Gastrocnemius medialis (tissue), 4 donors: ENCODE data around the gene DEF6. TPM values are rescaled to one million over a fixed set of nuclear protein-coding genes. Genes with fewer than 3 reads are reported as not detected.
"Not testable (repeated sequence)": the region's sequence is repeated elsewhere in the genome, so short reads cannot be mapped to it uniquely, and the experiment has no call there.

ENCODE experiments used
- ATAC-seq, 2 donors: fragments of 150-250 bp; one replicate each; pipeline ENCODE4 v1.9.1; 2016
- DNase-seq, 2 donors: peaks; one replicate each; pipeline ENCODE4 v3.0.0-alpha.2; 2019
- H3K27ac ChIP-seq, 4 donors: fragments of 200-600 bp; sonication (generic); 1 replicate in 1 of 4; 2 replicates in 3 of 4; pipeline ENCODE4 v1.5.1; 2016 to 2018; ENCODE audit warnings: mild to moderate bottlenecking in 2 of 4, moderate library complexity in 1 of 4
- H3K27me3 ChIP-seq, 3 donors: fragments of 200-600 bp; sonication (generic) in 2 of 3; 1 replicate in 1 of 3; 2 replicates in 2 of 3; pipeline versions ENCODE4 v1.5.1 to v1.6.0; 2016 to 2019; ENCODE audit warnings: mild to moderate bottlenecking in 1 of 3, moderate library complexity in 1 of 3
- H3K36me3 ChIP-seq, 2 donors: fragments of 200-600 bp; sonication (generic) in 1 of 2; one replicate each; pipeline ENCODE4 v1.5.1; 2017 to 2018
- H3K4me1 ChIP-seq, 2 donors: fragments of 200-600 bp; sonication (generic) in 1 of 2; one replicate each; pipeline ENCODE4 v1.5.1; 2016 to 2017; ENCODE audit warnings: mild to moderate bottlenecking in 2 of 2
- H3K4me3 ChIP-seq, 4 donors: fragments of 200-600 bp; sonication (generic) in 3 of 4; 1 replicate in 1 of 4; 2 replicates in 3 of 4; pipeline ENCODE4 v1.5.1; 2016 to 2019; ENCODE audit warnings: mild to moderate bottlenecking in 2 of 4
- H3K9me3 ChIP-seq, 3 donors: fragments of 200-600 bp; sonication (generic) in 2 of 3; 1 replicate in 1 of 3; 2 replicates in 2 of 3; pipeline ENCODE4 v1.5.1; 2016 to 2019
- POLR2A ChIP-seq, 2 donors: fragments of 450-650 bp; IDR thresholded peaks; one replicate each; pipeline ENCODE4 v1.6.1; 2017; ENCODE audit warnings: antibody characterized with exemption in 2 of 2, mild to moderate bottlenecking in 2 of 2, moderate library complexity in 2 of 2
- in situ Hi-C, 4 donors: fragments of 200-750 bp; cut with MboI; loops; one replicate each; pipeline versions ENCODE4 v1.15.0 to v1.8.0; 2017; ENCODE audit warnings: low sequenced_read_pairs in 4 of 4
- intact Hi-C: fragments of 100-400 bp; cut with DNase I; formaldehyde crosslinking; loops from one replicate; pipeline ENCODE4 v1.15.1; 2023; ENCODE audit warnings: low total_unique reads
- total RNA-seq, 4 donors: library from RNA; depleted of rRNA; stranded (reverse); fragments of >200 nt; gene quantifications; one replicate each; pipeline versions ENCODE4 v1.1.0 to v1.2.3, GENCODE V29; 2016
- TF ChIP-seq, protein P1 (sequence below), 5 experiments: fragments of 450-650 bp in 3 of 5; fragments of 200-600 bp in 2 of 5; sonication (generic) in 2 of 5; IDR thresholded peaks in 4 of 5; conservative IDR thresholded peaks in 1 of 5; 1 replicate in 4 of 5; 2 replicates in 1 of 5; pipeline ENCODE4 v1.5.1; 2016 to 2019; ENCODE audit warnings: antibody characterized with exemption in 5 of 5, mild to moderate bottlenecking in 3 of 5, moderate library complexity in 3 of 5

The DEF6 gene
- total RNA-seq, 4 donors from 2014 or later: 0.15 to 2.9 (median 0.68) TPM

DNA sequence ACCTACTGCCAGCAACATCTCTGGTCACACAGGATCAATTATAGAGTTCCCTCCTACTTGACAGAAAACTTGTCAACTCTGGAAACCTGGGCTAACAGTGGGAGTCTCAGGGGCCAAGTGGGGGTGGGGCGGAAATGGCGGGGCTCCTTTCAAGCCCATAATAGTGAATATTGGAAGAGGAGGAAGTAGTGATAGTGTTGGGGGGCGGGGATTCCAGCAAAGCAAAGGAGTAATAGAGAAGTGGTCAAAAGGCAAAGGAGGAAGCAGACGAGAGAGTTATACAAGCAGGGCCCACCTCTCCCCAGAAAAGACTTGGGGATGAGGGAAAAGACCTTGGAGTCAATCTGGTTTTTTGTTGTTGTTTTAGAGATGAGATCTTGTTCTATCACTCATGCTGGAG lies 2.1 kb downstream of the DEF6 start:
- Histone ChIP-seq H3K27ac (no peak overlapping the region), H3K4me3 (no peak overlapping the region), H3K36me3 (peaks cover 0 to 9% of the 10 kb centered on the region in 2 donors), H3K9me3 (no peaks in the 10 kb centered on the region), H3K4me1 (peaks cover 17 to 19% of the 10 kb centered on the region in 2 donors), H3K27me3 (no peaks in the 10 kb centered on the region)
- no peak for DNase-seq
- in situ Hi-C loops (no loop called here), intact Hi-C loops (no loop called here)
- ATAC-seq: no peak
- TF ChIP-seq, protein P1, sequence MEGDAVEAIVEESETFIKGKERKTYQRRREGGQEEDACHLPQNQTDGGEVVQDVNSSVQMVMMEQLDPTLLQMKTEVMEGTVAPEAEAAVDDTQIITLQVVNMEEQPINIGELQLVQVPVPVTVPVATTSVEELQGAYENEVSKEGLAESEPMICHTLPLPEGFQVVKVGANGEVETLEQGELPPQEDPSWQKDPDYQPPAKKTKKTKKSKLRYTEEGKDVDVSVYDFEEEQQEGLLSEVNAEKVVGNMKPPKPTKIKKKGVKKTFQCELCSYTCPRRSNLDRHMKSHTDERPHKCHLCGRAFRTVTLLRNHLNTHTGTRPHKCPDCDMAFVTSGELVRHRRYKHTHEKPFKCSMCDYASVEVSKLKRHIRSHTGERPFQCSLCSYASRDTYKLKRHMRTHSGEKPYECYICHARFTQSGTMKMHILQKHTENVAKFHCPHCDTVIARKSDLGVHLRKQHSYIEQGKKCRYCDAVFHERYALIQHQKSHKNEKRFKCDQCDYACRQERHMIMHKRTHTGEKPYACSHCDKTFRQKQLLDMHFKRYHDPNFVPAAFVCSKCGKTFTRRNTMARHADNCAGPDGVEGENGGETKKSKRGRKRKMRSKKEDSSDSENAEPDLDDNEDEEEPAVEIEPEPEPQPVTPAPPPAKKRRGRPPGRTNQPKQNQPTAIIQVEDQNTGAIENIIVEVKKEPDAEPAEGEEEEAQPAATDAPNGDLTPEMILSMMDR (IDR thresholded peaks at IDR 0.05 in 4 of 5, conservative IDR thresholded peaks at IDR 0.05 in 1 of 5): no peak
- no peak for TF ChIP-seq POLR2A (IDR thresholded peaks at IDR 0.05)

GRCh38 chr6:35300848-35301247 lies 3.2 kb downstream of the DEF6 start:
- no peaks in the 10 kb centered on the region for H3K9me3 ChIP-seq
- no peak overlapping the region for H3K27ac ChIP-seq
- intact Hi-C loops (no loop called here), in situ Hi-C loops (no loop called here)
- TF ChIP-seq POLR2A (IDR thresholded peaks at IDR 0.05): no peak
- TF ChIP-seq, protein P1 (IDR thresholded peaks at IDR 0.05 in 4 of 5, conservative IDR thresholded peaks at IDR 0.05 in 1 of 5): no peak
- ATAC-seq: no peak
- no peaks in the 10 kb centered on the region for H3K36me3 ChIP-seq
- no peak for DNase-seq
- no peaks in the 10 kb centered on the region for H3K27me3 ChIP-seq
- no peak overlapping the region for H3K4me3 ChIP-seq
- H3K4me1 ChIP-seq: peaks cover 13% of the 10 kb centered on the region in 2 donors

GRCh38 chr6:35302604-35303241 lies 5.1 kb downstream of the DEF6 start:
- TF ChIP-seq, protein P1 (IDR thresholded peaks at IDR 0.05 in 4 of 5, conservative IDR thresholded peaks at IDR 0.05 in 1 of 5): no peak
- no peak for TF ChIP-seq POLR2A (IDR thresholded peaks at IDR 0.05)
- intact Hi-C loops: no loop called here

DNA sequence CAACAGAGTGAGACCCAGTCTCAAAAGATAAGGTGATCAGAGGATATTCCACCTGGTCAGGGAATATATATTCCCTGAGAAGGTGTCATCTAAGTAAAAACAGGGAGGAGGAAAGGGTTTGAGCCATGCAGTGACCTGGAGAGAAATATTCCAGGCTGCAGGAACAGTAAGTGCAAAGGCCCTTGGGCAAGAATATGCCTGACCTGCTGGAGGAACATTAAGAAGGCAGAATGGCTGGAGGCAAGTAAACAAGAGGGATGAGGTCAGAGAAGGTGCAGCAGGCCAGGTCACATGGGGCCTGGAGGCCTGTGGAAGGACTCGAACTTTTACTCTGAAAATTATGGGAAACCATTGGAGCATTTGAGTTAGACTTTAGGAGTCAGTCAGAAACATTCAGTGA lies 6.7 kb downstream of the DEF6 start:
- no peaks in the 10 kb centered on the region for H3K9me3 ChIP-seq
- H3K36me3 ChIP-seq: no peaks in the 10 kb centered on the region
- no peaks in the 10 kb centered on the region for H3K27me3 ChIP-seq
- intact Hi-C loops (no loop called here), in situ Hi-C loops (no loop called here)
- no peak for ATAC-seq
- H3K4me3 ChIP-seq: no peak overlapping the region
- H3K4me1 ChIP-seq: peaks cover 0 to 7% of the 10 kb centered on the region in 2 donors
- H3K27ac ChIP-seq: no peak overlapping the region
- DNase-seq: no peak
- TF ChIP-seq POLR2A (IDR thresholded peaks at IDR 0.05): no peak
- TF ChIP-seq, protein P1 (IDR thresholded peaks at IDR 0.05 in 4 of 5, conservative IDR thresholded peaks at IDR 0.05 in 1 of 5): no peak

More at GRCh38 chr6:35302604-35303241, 5.1 kb downstream of the DEF6 start:
- Histone ChIP-seq H3K27ac (no peak overlapping the region), H3K36me3 (no peaks in the 10 kb centered on the region), H3K4me3 (no peak overlapping the region), H3K9me3 (no peaks in the 10 kb centered on the region), H3K27me3 (no peaks in the 10 kb centered on the region), H3K4me1 (peaks cover 0 to 7% of the 10 kb centered on the region in 2 donors)
- DNase-seq (peak in 1 of 2 donors; percentile 30), ATAC-seq (peak; percentile 16 to 36)
- in situ Hi-C loops: no loop called here

DNA sequence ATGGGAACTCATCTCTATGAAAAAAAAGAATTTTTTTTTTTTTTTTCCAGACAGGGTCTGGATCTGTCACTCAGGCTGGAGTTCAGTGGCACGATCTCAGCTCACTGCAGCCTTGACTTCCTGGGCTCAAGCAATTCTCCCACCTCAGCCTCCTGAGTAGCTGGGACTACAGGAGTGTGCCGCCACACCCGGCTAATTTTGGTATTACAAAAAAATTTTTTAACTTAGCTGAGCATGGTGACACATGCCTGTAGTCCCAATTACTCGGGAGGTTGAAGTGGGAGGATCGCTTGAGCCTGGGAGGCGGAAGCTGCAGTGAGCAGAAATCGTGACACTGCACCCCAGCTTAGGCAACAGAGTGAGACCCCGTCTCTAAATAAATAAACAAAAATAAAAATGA lies 7.5 kb downstream of the DEF6 start:
- intact Hi-C loops: no loop called here
- Histone ChIP-seq H3K27me3 (no peaks in the 10 kb centered on the region), H3K36me3 (no peaks in the 10 kb centered on the region), H3K4me1 (peaks cover 0 to 7% of the 10 kb centered on the region in 2 donors), H3K27ac (no peak overlapping the region), H3K4me3 (no peak overlapping the region), H3K9me3 (no peaks in the 10 kb centered on the region)
- no peak for DNase-seq
- TF ChIP-seq POLR2A (IDR thresholded peaks at IDR 0.05): no peak
- TF ChIP-seq, protein P1 (IDR thresholded peaks at IDR 0.05 in 4 of 5, conservative IDR thresholded peaks at IDR 0.05 in 1 of 5): no peak
- in situ Hi-C loops: no loop called here
- ATAC-seq: no peak

DNA sequence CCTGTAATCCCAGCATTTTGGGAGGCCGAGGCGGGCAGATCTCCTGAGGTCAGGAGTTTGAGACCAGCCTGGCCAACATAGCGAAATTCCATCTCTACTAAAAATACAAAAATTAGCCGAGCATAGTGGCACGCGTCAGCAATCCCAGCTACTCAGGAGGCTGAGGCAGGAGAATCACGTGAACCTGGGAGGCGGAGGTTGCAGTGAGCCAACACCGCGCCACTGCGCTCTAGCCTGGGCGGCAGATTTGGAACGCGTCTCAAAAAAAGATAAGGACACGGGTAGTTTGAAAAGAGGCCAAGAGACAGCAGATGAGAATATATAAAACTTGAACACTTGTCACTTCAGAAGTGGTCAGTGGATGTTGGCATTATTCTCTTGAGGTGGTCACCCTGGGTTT lies 9.5 kb downstream of the DEF6 start:
- H3K4me3 ChIP-seq, H3K9me3 ChIP-seq, intact Hi-C loops, DNase-seq, H3K36me3 ChIP-seq, H3K4me1 ChIP-seq, in situ Hi-C loops, H3K27me3 ChIP-seq, ATAC-seq, H3K27ac ChIP-seq: not testable (repeated sequence)

- H3K9me3 ChIP-seq, H3K36me3 ChIP-seq, intact Hi-C loops, H3K27ac ChIP-seq, H3K4me1 ChIP-seq, DNase-seq, in situ Hi-C loops, ATAC-seq, H3K4me3 ChIP-seq, H3K27me3 ChIP-seq: not testable (repeated sequence)
Observed at GRCh38 chr6:35308543-35308942, 10.9 kb downstream of the DEF6 start.
